ENCODE measurements around the gene SLC39A8. TPM values are rescaled to one million over a fixed set of nuclear protein-coding genes. Genes with fewer than 3 reads are reported as not detected.

The SLC39A8 gene
- total and polyA plus RNA-seq, 9 of the 15 experiments (the other 6 are each of a cell fraction or from before 2014, with no cell fraction given) = 8.2 to 30.3 (median 25.0) TPM

- TF ChIP-seq CREB3L1 (IDR thresholded peaks at IDR 0.05; ENCODE audit: borderline replicate concordance, low read depth) (no peak), ZBTB9 (CRISPR knock-in tag; IDR thresholded peaks at IDR 0.05) (no peak), CREB1 (IDR thresholded peaks at IDR 0.05) (no peak), CREB1 (CRISPR knock-in tag; IDR thresholded peaks at IDR 0.05) (0 out of 2 replicates have a peak, but pooled peaks have one; percentile 11), KDM1A (IDR thresholded peaks at IDR 0.05) (0 out of 4 replicates have a peak, but pooled peaks of 1 of the 2 experiments have one; percentile 6), LCOR (CRISPR knock-in tag; IDR thresholded peaks at IDR 0.05) (0 out of 2 replicates have a peak, but pooled peaks have one; percentile 25)
- POLR2A ChIA-PET = interaction anchor here (0.6 kb wide), 1 partner anchor 257 kb away, joined by 3 read pairs; no protein-coding TSS in a partner anchor
- peak overlapping the region; percentile 51 for H3K4me3 ChIP-seq
- CTCF ChIA-PET (ENCODE audit: low intra/inter-chr PET ratio) = interaction anchor here (0.6 to 2.1 kb wide), 2 partner anchors 85 to 746 kb away, joined by 3 to 16 read pairs; no protein-coding TSS in a partner anchor
- intact Hi-C loops (cut with micrococcal nuclease) = loop anchor here (1.0 to 10.0 kb wide), 4 partner anchors 86 to 747 kb away; partner anchors contain the start of gene SLC9B1
- no peaks in the 10 kb centered on the region for H4K20me1 ChIP-seq (replicated peaks; ENCODE audit: control insufficient read depth, insufficient read depth, low read length)
- H3K27ac ChIP-seq (ENCODE audit: extremely low read depth, low read depth, low read length) = no peak overlapping the region
- WGBS (ENCODE audit: insufficient coverage, low coverage, missing lambda C conversion rate) = 34% methylated on average over 3 of the region's 5 CpGs
- no peaks in the 10 kb centered on the region for H3K36me3 ChIP-seq (ENCODE audit: control insufficient read depth, insufficient read depth, low read length)
- DNase-seq (ENCODE audit: extremely low read depth in 1 of 4, low spot score in 3 of 4) (no peak), FAIRE-seq (no peak), ATAC-seq (no peak)
- no TSS peak for BruUV-seq (replicated peaks)
- peaks cover 21% of the 10 kb centered on the region; the same call in 2 of the 3 replicates for H3K79me2 ChIP-seq (ENCODE audit: control insufficient read depth, insufficient read depth, low read length)
- no peaks in the 10 kb centered on the region for H3K9me3 ChIP-seq (replicated peaks; ENCODE audit: control insufficient read depth, insufficient read depth, low read depth, low read length)
- H3K9ac ChIP-seq (ENCODE audit: insufficient read depth in 1 of 2, low read depth in 2 of 2, low read length in 2 of 2) = peak overlapping the region in 1 of 2 experiments; percentile 49; a peak in 1 of 4 replicates
- in situ Hi-C loops (cut with MboI) = loop anchor here (5.0 kb wide), 1 partner anchor 37 kb away; no protein-coding TSS in a partner anchor
- H3K9me1 ChIP-seq (ENCODE audit: control insufficient read depth, insufficient read depth, low read length) = no peaks in the 10 kb centered on the region
- peak overlapping the region; percentile 90 for H3K4me2 ChIP-seq (ENCODE audit: insufficient read depth, low read length)
- no peaks in the 10 kb centered on the region for H3K27me3 ChIP-seq (ENCODE audit: control insufficient read depth in 2 of 2, insufficient read depth in 2 of 2, low read length in 2 of 2)
- H3K4me1 ChIP-seq (replicated peaks in 1 of 2; ENCODE audit: control insufficient read depth in 2 of 2, insufficient read depth in 2 of 2, low read length in 2 of 2) = peaks cover 21 to 22% of the 10 kb centered on the region in 2 experiments
- H2AFZ ChIP-seq (ENCODE audit: low read depth, low read length) = peak overlapping the region; percentile 86
Observed at GRCh38 chr4:102345795-102346100, 466 bp upstream of the SLC39A8 start.
